Tongue (tissue), 2 donors: ENCODE results near the gene GIMAP8. TPM values are rescaled to one million over a fixed set of nuclear protein-coding genes. Genes with fewer than 3 reads are reported as not detected.

Source experiments
- DNase-seq: peaks from one replicate; pipeline ENCODE4 v3.0.0-alpha.2; 2015
- total RNA-seq: library from RNA; depleted of rRNA; stranded (reverse); fragments of >200 nt; gene quantifications from one replicate; pipeline ENCODE4 v1.2.3, GENCODE V29; 2014

The GIMAP8 gene
- total RNA-seq, result 12.2 TPM

GRCh38 chr7:150450491-150451001 is at the start of gene GIMAP8:
Gene GIMAP8 (plus strand): TSS chr7:150450630. CDS start chr7:150466699, 16,069 bp downstream.
- no peak for DNase-seq

- DNase-seq, result no peak
Measured at GRCh38 chr7:150400788-150401423, 49.5 kb upstream of the GIMAP8 start.

GRCh38 chr7:150401424-150401790 is 49.0 kb upstream of the GIMAP8 start:
- DNase-seq, result no peak

GRCh38 chr7:150401861-150402631 is 48.4 kb upstream of the GIMAP8 start:
- DNase-seq, result no peak

GRCh38 chr7:150402671-150403321 is 47.6 kb upstream of the GIMAP8 start:
- DNase-seq, result no peak

GRCh38 chr7:150403376-150404171 is 46.9 kb upstream of the GIMAP8 start:
- no peak for DNase-seq

- DNase-seq, result peak; percentile 47
Measured at GRCh38 chr7:150404172-150404804, 46.1 kb upstream of the GIMAP8 start.

GRCh38 chr7:150404805-150405583 is 45.4 kb upstream of the GIMAP8 start:
- DNase-seq, result peak; percentile 93

- DNase-seq, result peak; percentile 64
Measured at GRCh38 chr7:150405584-150406311, 44.7 kb upstream of the GIMAP8 start.

GRCh38 chr7:150406312-150406566 is 44.2 kb upstream of the GIMAP8 start:
- DNase-seq, result no peak

GRCh38 chr7:150406567-150407421 is 43.6 kb upstream of the GIMAP8 start:
- DNase-seq, result no peak

GRCh38 chr7:150407588-150408392 is 42.6 kb upstream of the GIMAP8 start:
- DNase-seq, result no peak

- DNase-seq, result no peak
Measured at GRCh38 chr7:150408393-150409299, 41.8 kb upstream of the GIMAP8 start.

GRCh38 chr7:150409300-150410030 is 41.0 kb upstream of the GIMAP8 start:
- no peak for DNase-seq

GRCh38 chr7:150410131-150410530 is 40.3 kb upstream of the GIMAP8 start:
- no peak for DNase-seq

- no peak for DNase-seq
Measured at GRCh38 chr7:150410680-150411346, 39.6 kb upstream of the GIMAP8 start.
